Thyroid gland (tissue), 4 donors: Measurements from ENCODE around the gene LEUTX.

Source experiments
- POLR2A ChIP-seq, 2 donors: fragments of 450-650 bp; IDR thresholded peaks; one replicate each; pipeline ENCODE4 v1.6.1; 2017; ENCODE audit warnings: antibody characterized with exemption in 2 of 2, mild to moderate bottlenecking in 2 of 2, moderate library complexity in 1 of 2
- TF ChIP-seq, protein P1 (sequence below), 6 experiments: fragments of 200-600 bp in 3 of 6; fragments of 450-650 bp in 3 of 6; sonication (generic) in 3 of 6; IDR thresholded peaks; one replicate each; pipeline ENCODE4 v1.5.1; 2016 to 2019; ENCODE audit warnings: antibody characterized with exemption in 6 of 6, mild to moderate bottlenecking in 2 of 6, inconsistent platforms in 1 of 6, moderate library complexity in 1 of 6

DNA sequence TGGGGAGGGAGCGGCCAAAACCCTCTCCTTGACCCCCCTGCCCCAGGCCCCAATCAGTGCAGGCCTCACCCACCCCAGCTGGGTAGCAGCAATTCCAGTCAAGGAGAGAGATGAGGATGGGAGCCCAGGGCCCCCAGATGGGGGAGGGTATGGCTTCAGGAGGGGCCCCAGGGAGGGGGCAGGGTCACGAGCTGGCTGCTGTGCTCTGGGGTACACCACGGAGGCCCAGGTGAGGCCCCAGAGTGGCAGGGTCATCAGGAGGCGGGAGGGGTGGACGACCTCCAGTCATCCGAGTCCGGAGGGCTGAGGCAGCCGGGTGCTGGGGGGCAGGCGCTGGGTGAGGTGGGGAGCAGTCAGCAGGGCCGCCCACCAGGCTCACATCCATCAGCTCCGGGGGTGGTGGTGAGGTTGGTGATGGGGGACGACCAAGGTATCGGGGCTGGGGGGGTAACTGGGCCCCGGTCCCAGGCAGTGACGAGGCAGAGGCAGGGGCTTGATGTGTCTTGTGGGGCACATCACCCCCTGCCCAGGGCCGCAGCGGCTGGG is 47.0 kb downstream of the LEUTX start:
- TF ChIP-seq, protein P1, sequence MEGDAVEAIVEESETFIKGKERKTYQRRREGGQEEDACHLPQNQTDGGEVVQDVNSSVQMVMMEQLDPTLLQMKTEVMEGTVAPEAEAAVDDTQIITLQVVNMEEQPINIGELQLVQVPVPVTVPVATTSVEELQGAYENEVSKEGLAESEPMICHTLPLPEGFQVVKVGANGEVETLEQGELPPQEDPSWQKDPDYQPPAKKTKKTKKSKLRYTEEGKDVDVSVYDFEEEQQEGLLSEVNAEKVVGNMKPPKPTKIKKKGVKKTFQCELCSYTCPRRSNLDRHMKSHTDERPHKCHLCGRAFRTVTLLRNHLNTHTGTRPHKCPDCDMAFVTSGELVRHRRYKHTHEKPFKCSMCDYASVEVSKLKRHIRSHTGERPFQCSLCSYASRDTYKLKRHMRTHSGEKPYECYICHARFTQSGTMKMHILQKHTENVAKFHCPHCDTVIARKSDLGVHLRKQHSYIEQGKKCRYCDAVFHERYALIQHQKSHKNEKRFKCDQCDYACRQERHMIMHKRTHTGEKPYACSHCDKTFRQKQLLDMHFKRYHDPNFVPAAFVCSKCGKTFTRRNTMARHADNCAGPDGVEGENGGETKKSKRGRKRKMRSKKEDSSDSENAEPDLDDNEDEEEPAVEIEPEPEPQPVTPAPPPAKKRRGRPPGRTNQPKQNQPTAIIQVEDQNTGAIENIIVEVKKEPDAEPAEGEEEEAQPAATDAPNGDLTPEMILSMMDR (IDR thresholded peaks at IDR 0.05), result no peak
- no peak for TF ChIP-seq POLR2A (IDR thresholded peaks at IDR 0.05)
